HFFc6 (cell line): ENCODE measurements around the gene IGSF9. TPM values are rescaled to one million over a fixed set of nuclear protein-coding genes. Genes with fewer than 3 reads are reported as not detected.
A peak's percentile ranks its signal among the peaks of the same experiment; 100 is the strongest.

Experiments
- DNase-seq: peaks from one replicate; pipeline ENCODE4 v3.0.0-alpha.2; 2018
- H3K27ac Mint-ChIP-seq: 2 replicates; pipeline ENCODE4 v1.8.0; 2020; ENCODE audit warnings: mild to moderate bottlenecking, mixed read lengths
- H3K27me3 Mint-ChIP-seq: 2 replicates; pipeline ENCODE4 v1.8.0; 2021; ENCODE audit warnings: mild to moderate bottlenecking, moderate library complexity, mixed read lengths; ENCODE audit not compliant: insufficient read depth
- H3K36me3 Mint-ChIP-seq: 2 replicates; pipeline ENCODE4 v1.8.0; 2021; ENCODE audit warnings: low read depth, mixed read lengths
- H3K4me1 Mint-ChIP-seq: 2 replicates; pipeline ENCODE4 v1.8.0; 2020; ENCODE audit warnings: low read depth, mixed read lengths
- H3K4me3 Mint-ChIP-seq: 2 replicates; pipeline ENCODE4 v1.8.0; 2020; ENCODE audit warnings: mild to moderate bottlenecking, moderate library complexity, mixed read lengths
- H3K9me3 Mint-ChIP-seq: 2 replicates; pipeline ENCODE4 v1.8.0; 2020; ENCODE audit warnings: mild to moderate bottlenecking, mixed read lengths
- CTCF ChIP-seq: fragments of 200-600 bp; sonication (generic); IDR thresholded peaks from 2 replicates; pipeline ENCODE4 v1.5.0; 2021; ENCODE audit warnings: antibody characterized with exemption, mild to moderate bottlenecking
- total RNA-seq, 6 experiments: library from RNA; stranded (reverse); fragmentation: NEBNext Ultra II Directional; extraction: Animal tissue kit (Norgen Biotek cat#: 25700); gene quantifications; 2 replicates in 1 of 6; 3 replicates in 5 of 6; pipeline ENCODE4 v1.2.3, GENCODE V29; 2021

The IGSF9 gene
- total RNA-seq, 6 experiments from 2014 or later, result not detected

GRCh38 chr1:159930634-159931033, 14.8 kb downstream of the IGSF9 start:
- no peak for TF ChIP-seq CTCF
- Mint-ChIP-seq H3K4me3 (no peak overlapping the region), H3K36me3 (no peaks in the 10 kb centered on the region), H3K27ac (no peak overlapping the region), H3K9me3 (no peaks in the 10 kb centered on the region), H3K4me1 (peaks cover 11% of the 10 kb centered on the region), H3K27me3 (peaks cover 10% of the 10 kb centered on the region)
- no peak for DNase-seq

- Mint-ChIP-seq H3K4me1 (peaks cover 13% of the 10 kb centered on the region), H3K36me3 (peaks cover under 1% of the 10 kb centered on the region; the same call in 1 of the 2 replicates), H3K27me3 (peaks cover 12% of the 10 kb centered on the region), H3K27ac (no peak overlapping the region), H3K9me3 (no peaks in the 10 kb centered on the region), H3K4me3 (no peak overlapping the region)
- TF ChIP-seq CTCF, result no peak
- no peak for DNase-seq
These were observed 15.2 kb downstream of the IGSF9 start for GRCh38 chr1:159930216-159930615.

- H3K4me3 Mint-ChIP-seq, result no peak overlapping the region
- peaks cover 13% of the 10 kb centered on the region for H3K4me1 Mint-ChIP-seq
- no peak overlapping the region; the same call in 1 of the 2 replicates for H3K27ac Mint-ChIP-seq
- peaks cover 7% of the 10 kb centered on the region; the same call in 1 of the 2 replicates for H3K36me3 Mint-ChIP-seq
- no peak for DNase-seq
- H3K27me3 Mint-ChIP-seq, result peaks cover 15% of the 10 kb centered on the region
- H3K9me3 Mint-ChIP-seq, result no peaks in the 10 kb centered on the region
- no peak for TF ChIP-seq CTCF
These were observed 16.0 kb downstream of the IGSF9 start for GRCh38 chr1:159929155-159930051.

- peaks cover 18% of the 10 kb centered on the region for H3K4me1 Mint-ChIP-seq
- H3K27ac Mint-ChIP-seq, result no peak overlapping the region
- peaks cover 15% of the 10 kb centered on the region for H3K27me3 Mint-ChIP-seq
- H3K9me3 Mint-ChIP-seq, result no peaks in the 10 kb centered on the region
- peaks cover 12% of the 10 kb centered on the region for H3K36me3 Mint-ChIP-seq
- DNase-seq, result no peak
- H3K4me3 Mint-ChIP-seq, result no peak overlapping the region
- TF ChIP-seq CTCF, result 0 out of 2 replicates have a peak, but pooled peaks have one; percentile 2
These were observed 16.8 kb downstream of the IGSF9 start for GRCh38 chr1:159928491-159929050.

GRCh38 chr1:159927849-159928431, 17.5 kb downstream of the IGSF9 start:
- no peak; the same call in 1 of the 2 replicates for TF ChIP-seq CTCF
- peaks cover 19% of the 10 kb centered on the region for H3K36me3 Mint-ChIP-seq
- peaks cover 15% of the 10 kb centered on the region for H3K27me3 Mint-ChIP-seq
- no peak overlapping the region for H3K4me3 Mint-ChIP-seq
- no peak overlapping the region for H3K27ac Mint-ChIP-seq
- H3K9me3 Mint-ChIP-seq, result no peaks in the 10 kb centered on the region
- peaks cover 24% of the 10 kb centered on the region for H3K4me1 Mint-ChIP-seq
- no peak for DNase-seq
